HepG2 (cell line): ENCODE measurements around the gene POU2F2. TPM values are rescaled to one million over a fixed set of nuclear protein-coding genes. Genes with fewer than 3 reads are reported as not detected.

ENCODE experiments used
- ATAC-seq: fragments of 200-7000 bp; cut with Tn5 transposase; 3 replicates; pipeline ENCODE4 v1.9.1; 2020; ENCODE audit warnings: mild to moderate bottlenecking, moderate library complexity
- BruUV-seq: library from RNA; stranded (reverse); fragments of 400-500 nt; replicated peaks from 2 replicates; lab custom pipeline; 2021; lab: Mats Ljungman, UMichigan
- CTCF ChIA-PET: fragments of 300-600 bp; formaldehyde crosslinking; extraction: SDS; loops from one replicate; lab custom pipeline; 2021; ENCODE audit warnings: low total read pairs, inconsistent platforms, low intra/inter-chr PET ratio; lab: Yijun Ruan, JAX
- POLR2A ChIA-PET: fragments of 350-600 bp; sonication (Branson Sonifier 250); formaldehyde crosslinking; loops from one replicate; lab custom pipeline; 2020; ENCODE audit warnings: antibody characterized with exemption, inconsistent platforms; lab: Yijun Ruan, JAX
- DNase-seq: peaks from one replicate; pipeline ENCODE4 v3.0.0-alpha.2; 2015; ENCODE audit warnings: low spot score
- FAIRE-seq: peaks from 3 replicates; lab custom pipeline; 2011; peaks lifted over from hg19 to GRCh38; lab: Jason Lieb, UNC
- H2AFZ ChIP-seq: one replicate; pipeline ENCODE4 v1.6.1; 2011; ENCODE audit warnings: low read length, inconsistent platforms
- H3K27ac ChIP-seq: fragments of 300-600 bp; 3 replicates; pipeline ENCODE4 v1.8.0; 2011; ENCODE audit warnings: mixed run types, mild to moderate bottlenecking, mixed read lengths, low read length, inconsistent platforms; ENCODE audit not compliant: insufficient read depth; ENCODE audit errors: extremely low read length
- H3K27me3 ChIP-seq, 2 experiments: fragments of 200-600 bp in 1 of 2; 2 replicates in 1 of 2; 3 replicates in 1 of 2; pipeline versions ENCODE4 v1.6.0 to v1.8.0; 2011; ENCODE audit warnings: low read length in 2 of 2, mild to moderate bottlenecking in 2 of 2, moderate library complexity in 2 of 2, inconsistent platforms in 1 of 2; ENCODE audit not compliant: insufficient read depth in 2 of 2, control insufficient read depth in 1 of 2
- H3K36me3 ChIP-seq, 2 experiments: fragments of 200-600 bp in 1 of 2; replicated peaks in 1 of 2; 2 replicates in 1 of 2; 3 replicates in 1 of 2; pipeline versions ENCODE4 v1.5.1 to v1.8.0; 2011; ENCODE audit warnings: low read length in 2 of 2, inconsistent platforms in 1 of 2; ENCODE audit not compliant: insufficient read depth in 2 of 2, control insufficient read depth in 1 of 2
- H3K4me1 ChIP-seq: 2 replicates; pipeline ENCODE4 v1.5.1; 2012; ENCODE audit warnings: low read length, inconsistent platforms; ENCODE audit not compliant: insufficient read depth
- H3K4me2 ChIP-seq: 2 replicates; pipeline ENCODE4 v1.6.0; 2011; ENCODE audit warnings: low read depth, low read length, inconsistent platforms
- H3K4me3 ChIP-seq, 3 experiments: fragments of 200-600 bp in 1 of 3; sonication (generic), shearing (Covaris generic) in 1 of 3; replicated peaks in 1 of 3; 2 replicates each; pipeline ENCODE4 v1.5.1; 2011 to 2016; ENCODE audit warnings: low read length in 3 of 3, inconsistent platforms in 2 of 3, low read depth in 2 of 3, mild to moderate bottlenecking in 2 of 3, control low read depth in 1 of 3, mixed read lengths in 1 of 3; ENCODE audit not compliant: insufficient read depth in 1 of 3
- H3K79me2 ChIP-seq: one replicate; pipeline ENCODE4 v1.6.1; 2011; ENCODE audit warnings: low read length, inconsistent platforms; ENCODE audit not compliant: insufficient read depth
- H3K9ac ChIP-seq: 2 replicates; pipeline ENCODE4 v1.6.0; 2011; ENCODE audit warnings: mild to moderate bottlenecking, low read depth, low read length, inconsistent platforms; ENCODE audit not compliant: insufficient read depth
- H3K9me3 ChIP-seq: 2 replicates; pipeline ENCODE4 v1.5.1; 2012; ENCODE audit warnings: mild to moderate bottlenecking, low read length
- H4K20me1 ChIP-seq: 2 replicates; pipeline ENCODE4 v1.6.0; 2011; ENCODE audit warnings: inconsistent platforms, mild to moderate bottlenecking, low read length, moderate library complexity; ENCODE audit not compliant: insufficient read depth
- ARNT ChIP-seq: fragments of 450-650 bp; IDR thresholded peaks from 2 replicates; pipeline ENCODE4 v1.6.1; 2017
- CREB3 ChIP-seq: sonication (generic); formaldehyde crosslinking; IDR thresholded peaks from 2 replicates; pipeline ENCODE4 v1.5.0; 2020; ENCODE audit warnings: missing genetic modification reagents
- ELF4 ChIP-seq: sonication (generic); formaldehyde crosslinking; IDR thresholded peaks from 2 replicates; pipeline ENCODE4 v1.5.0; 2020; ENCODE audit warnings: missing genetic modification reagents, mild to moderate bottlenecking, moderate library complexity, borderline replicate concordance
- HOXA5 ChIP-seq: sonication (generic); formaldehyde crosslinking; IDR thresholded peaks from 2 replicates; pipeline ENCODE4 v1.4.0; 2020; ENCODE audit warnings: missing genetic modification reagents
- JDP2 ChIP-seq: sonication (generic); formaldehyde crosslinking; IDR thresholded peaks from 2 replicates; pipeline ENCODE4 v1.8.1; 2022; ENCODE audit warnings: missing genetic modification reagents, borderline replicate concordance
- ZNF20 ChIP-seq: sonication (generic); formaldehyde crosslinking; IDR thresholded peaks from 2 replicates; pipeline ENCODE4 v1.4.0; 2020; ENCODE audit warnings: mild to moderate bottlenecking, moderate library complexity, missing genetic modification reagents
- ZNF678 ChIP-seq: sonication (generic); formaldehyde crosslinking; IDR thresholded peaks from 2 replicates; pipeline ENCODE4 v1.4.0; 2020; ENCODE audit warnings: mild to moderate bottlenecking, missing genetic modification reagents
- WGBS: methylation state at CpG from one replicate; pipeline ENCODE4 v1.1.6; 2017; ENCODE audit warnings: low lambda C conversion rate; 5-methylcytosine and 5-hydroxymethylcytosine counted together
- in situ Hi-C: cut with HindIII; loops from 2 replicates; pipeline ENCODE4 v1.10.0; 2017; ENCODE audit warnings: low pct_unique_long_range_greater_than_20kb; ENCODE audit not compliant: extremely low pct_ligation_motif_present
- intact Hi-C: fragments of 100-400 bp; cut with micrococcal nuclease; formaldehyde crosslinking; loops from one replicate; pipeline ENCODE4 v1.10.0; 2022; ENCODE audit not compliant: unreplicated experiment
- polyA plus RNA-seq, 8 experiments: library from polyadenylated mRNA; depleted of rRNA in 3 of 8; stranded (reverse) in 7 of 8; unstranded in 1 of 8; fragments of >200 nt; fragmentation: Illumina TruSeq in 4 of 8; extraction: Trizol in 4 of 8; gene quantifications; 2 replicates each; pipeline versions ENCODE4 v1.2.1 to v1.2.3, GENCODE V29; 2011 to 2016; ENCODE audit warnings: low read depth in 4 of 8, missing spikeins in 1 of 8, mixed read lengths in 1 of 8; ENCODE audit not compliant: insufficient read depth in 1 of 8
- total RNA-seq, 5 experiments: library from RNA; depleted of rRNA; stranded (reverse); fragments of >200 nt; fragmentation: Illumina TruSeq; extraction: Trizol; gene quantifications; 2 replicates each; pipeline ENCODE4 v1.2.3, GENCODE V29; 2016; ENCODE audit warnings: low read depth in 1 of 5

The POU2F2 gene
- total and polyA plus RNA-seq, 2 of the 13 experiments (the other 11 are each of a cell fraction or from before 2014, with no cell fraction given) = 0.09 to 0.17 TPM

- peaks cover 11 to 71% of the 10 kb centered on the region in 2 experiments; a peak in 4 of 5 replicates for H3K27me3 ChIP-seq
- DNase-seq = no peak
- POLR2A ChIA-PET = no interaction called here
- H2AFZ ChIP-seq = no peak overlapping the region
- H4K20me1 ChIP-seq = no peaks in the 10 kb centered on the region
- no peak for TF ChIP-seq ARNT
- TF ChIP-seq JDP2 (CRISPR knock-in tag) = no peak
- TF ChIP-seq CREB3 (CRISPR knock-in tag) = no peak
- TF ChIP-seq ZNF20 (CRISPR knock-in tag) = no peak
- no peak for TF ChIP-seq HOXA5 (CRISPR knock-in tag)
- no peak for TF ChIP-seq ELF4 (CRISPR knock-in tag)
- no peak for TF ChIP-seq ZNF678 (CRISPR knock-in tag)
- TF ChIP-seq, all 625 proteins: peak for 0
- H3K79me2 ChIP-seq = no peaks in the 10 kb centered on the region
- BruUV-seq = no TSS peak
- no peak overlapping the region for H3K4me3 ChIP-seq
- H3K9ac ChIP-seq = no peak overlapping the region
- intact Hi-C loops = no loop called here
- FAIRE-seq (no peak), ATAC-seq (no peak)
- H3K4me2 ChIP-seq = no peak overlapping the region
- CTCF ChIA-PET = no interaction called here
- 34% methylated on average over 5 of the region's 10 CpGs for WGBS
- no peaks in the 10 kb centered on the region for H3K36me3 ChIP-seq
- peaks cover 9% of the 10 kb centered on the region; the same call in 1 of the 2 replicates for H3K4me1 ChIP-seq
- H3K27ac ChIP-seq = no peak overlapping the region
- no peaks in the 10 kb centered on the region for H3K9me3 ChIP-seq
- in situ Hi-C loops = no loop called here
Measured at GRCh38 chr19:42155796-42156195, 23.6 kb upstream of the POU2F2 start.
